ENCODE data around the gene KLRF2. TPM values are rescaled to one million over a fixed set of nuclear protein-coding genes. Genes with fewer than 3 reads are reported as not detected.

The KLRF2 gene
- total RNA-seq, 2 donors from 2014 or later: not detected

DNA sequence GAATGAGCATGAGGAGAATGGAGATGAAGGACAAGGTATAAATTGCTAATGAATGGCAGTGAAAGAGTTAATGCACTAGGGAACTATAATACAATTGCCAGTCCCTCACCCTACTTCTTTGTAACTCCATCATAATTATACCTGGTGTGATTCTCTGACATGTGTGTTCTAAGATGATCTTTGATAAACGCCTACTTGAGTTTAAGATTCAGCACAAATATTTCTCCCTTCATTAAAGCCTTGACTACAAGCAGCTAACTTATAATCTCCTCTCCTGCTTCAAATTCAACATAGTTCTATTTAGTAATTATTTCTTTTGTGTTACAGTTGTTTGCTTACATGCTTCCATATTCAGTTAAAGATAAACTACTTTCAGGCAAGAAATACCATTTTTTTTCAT lies 60.5 kb downstream of the KLRF2 start:
- Histone ChIP-seq H3K9ac (ENCODE audit: extremely low read depth, low read length, poor library complexity, severe bottlenecking) (no peak overlapping the region), H3K9me3 (ENCODE audit: control insufficient read depth, low read length) (no peaks in the 10 kb centered on the region), H3K27ac (ENCODE audit: low read depth, low read length) (no peak overlapping the region), H3K4me1 (ENCODE audit: control insufficient read depth, insufficient read depth, low read length) (no peaks in the 10 kb centered on the region), H3K36me3 (ENCODE audit: control insufficient read depth, insufficient read depth, low read length) (no peaks in the 10 kb centered on the region), H3K27me3 (ENCODE audit: control insufficient read depth, insufficient read depth, low read length, poor library complexity, severe bottlenecking) (no peaks in the 10 kb centered on the region), H3K4me3 (ENCODE audit: low read length) (no peak overlapping the region)
- Mint-ChIP-seq H3K36me3 (ENCODE audit: low read depth) (no peaks in the 10 kb centered on the region), H3K4me3 (no peak overlapping the region), H3K27me3 (ENCODE audit: insufficient read depth) (peaks cover 4% of the 10 kb centered on the region), H3K4me1 (peaks cover 2% of the 10 kb centered on the region), H3K27ac (no peak overlapping the region), H3K9me3 (peaks cover 2% of the 10 kb centered on the region)
- DNase-seq: no peak
- TF ChIP-seq, protein P1, sequence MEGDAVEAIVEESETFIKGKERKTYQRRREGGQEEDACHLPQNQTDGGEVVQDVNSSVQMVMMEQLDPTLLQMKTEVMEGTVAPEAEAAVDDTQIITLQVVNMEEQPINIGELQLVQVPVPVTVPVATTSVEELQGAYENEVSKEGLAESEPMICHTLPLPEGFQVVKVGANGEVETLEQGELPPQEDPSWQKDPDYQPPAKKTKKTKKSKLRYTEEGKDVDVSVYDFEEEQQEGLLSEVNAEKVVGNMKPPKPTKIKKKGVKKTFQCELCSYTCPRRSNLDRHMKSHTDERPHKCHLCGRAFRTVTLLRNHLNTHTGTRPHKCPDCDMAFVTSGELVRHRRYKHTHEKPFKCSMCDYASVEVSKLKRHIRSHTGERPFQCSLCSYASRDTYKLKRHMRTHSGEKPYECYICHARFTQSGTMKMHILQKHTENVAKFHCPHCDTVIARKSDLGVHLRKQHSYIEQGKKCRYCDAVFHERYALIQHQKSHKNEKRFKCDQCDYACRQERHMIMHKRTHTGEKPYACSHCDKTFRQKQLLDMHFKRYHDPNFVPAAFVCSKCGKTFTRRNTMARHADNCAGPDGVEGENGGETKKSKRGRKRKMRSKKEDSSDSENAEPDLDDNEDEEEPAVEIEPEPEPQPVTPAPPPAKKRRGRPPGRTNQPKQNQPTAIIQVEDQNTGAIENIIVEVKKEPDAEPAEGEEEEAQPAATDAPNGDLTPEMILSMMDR (conservative IDR thresholded peaks at IDR 0.05): no peak
- WGBS, 2 experiments (ENCODE audit: insufficient coverage in 1 of 2, insufficient read length in 1 of 2): 100% methylated on average over 1 of the region's 1 CpG; no CpG with 5 or more reads in 1 of the 2 experiments

DNA sequence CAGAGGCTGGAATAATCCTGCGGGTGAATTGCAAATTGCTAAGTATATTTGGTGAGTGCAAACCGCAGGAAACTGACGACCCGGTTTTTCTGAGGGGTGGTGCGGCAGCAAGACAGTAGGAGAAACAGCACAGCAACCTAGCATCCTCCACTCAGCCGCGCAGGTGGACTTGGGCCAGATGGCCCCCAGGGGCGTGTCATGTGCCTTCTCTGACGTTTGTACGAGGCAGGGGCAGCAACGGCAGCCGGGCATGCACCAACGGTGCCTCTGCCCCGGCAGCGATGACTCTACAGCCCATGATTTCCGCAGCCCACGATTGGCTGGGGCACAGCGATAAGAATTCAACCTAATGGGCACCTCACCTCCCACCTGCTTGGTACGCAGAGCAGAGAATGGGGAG lies 62.0 kb downstream of the KLRF2 start:
- no peaks in the 10 kb centered on the region for H3K36me3 ChIP-seq (ENCODE audit: control insufficient read depth, insufficient read depth, low read length)
- H3K36me3 Mint-ChIP-seq (ENCODE audit: low read depth): no peaks in the 10 kb centered on the region
- no peaks in the 10 kb centered on the region for H3K27me3 ChIP-seq (ENCODE audit: control insufficient read depth, insufficient read depth, low read length, poor library complexity, severe bottlenecking)
- TF ChIP-seq, protein P1 (conservative IDR thresholded peaks at IDR 0.05): no peak
- no peak overlapping the region for H3K27ac ChIP-seq (ENCODE audit: low read depth, low read length)
- no peaks in the 10 kb centered on the region for H3K4me1 ChIP-seq (ENCODE audit: control insufficient read depth, insufficient read depth, low read length)
- peaks cover 2% of the 10 kb centered on the region for H3K4me1 Mint-ChIP-seq
- no peak overlapping the region for H3K4me3 Mint-ChIP-seq
- 91 to 92% methylated on average over 10 to 19 of the region's 19 CpGs for WGBS, 2 experiments (ENCODE audit: insufficient coverage in 1 of 2, insufficient read length in 1 of 2)
- no peak overlapping the region for H3K4me3 ChIP-seq (ENCODE audit: low read length)
- H3K9me3 Mint-ChIP-seq: peaks cover 2% of the 10 kb centered on the region
- no peak for DNase-seq
- H3K27ac Mint-ChIP-seq: no peak overlapping the region
- no peaks in the 10 kb centered on the region for H3K9me3 ChIP-seq (ENCODE audit: control insufficient read depth, low read length)
- H3K27me3 Mint-ChIP-seq (ENCODE audit: insufficient read depth): peaks cover 4% of the 10 kb centered on the region
- no peak overlapping the region for H3K9ac ChIP-seq (ENCODE audit: extremely low read depth, low read length, poor library complexity, severe bottlenecking)

DNA sequence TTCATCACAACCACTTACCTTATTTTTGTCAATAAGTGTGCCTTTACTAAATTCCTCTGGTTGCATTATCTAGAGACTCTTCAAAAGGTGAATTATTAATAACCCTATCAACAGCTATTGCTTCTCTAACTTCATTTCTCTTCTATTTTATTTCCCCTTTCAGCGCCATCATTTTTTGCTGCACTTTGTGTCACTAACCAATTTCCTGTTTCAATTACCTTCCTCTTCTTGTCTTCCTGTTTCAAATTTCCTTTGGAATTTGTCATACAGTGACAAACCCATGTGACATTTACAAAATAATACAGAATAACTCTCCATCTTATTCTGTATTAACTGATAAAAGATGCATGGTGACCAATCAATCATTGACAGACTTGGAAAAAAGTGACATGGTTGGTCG lies 63.1 kb downstream of the KLRF2 start:
- no peaks in the 10 kb centered on the region for H3K4me1 ChIP-seq (ENCODE audit: control insufficient read depth, insufficient read depth, low read length)
- TF ChIP-seq, protein P1 (conservative IDR thresholded peaks at IDR 0.05): no peak
- H3K27ac ChIP-seq (ENCODE audit: low read depth, low read length): no peak overlapping the region
- Mint-ChIP-seq H3K36me3 (ENCODE audit: low read depth) (no peaks in the 10 kb centered on the region), H3K27me3 (ENCODE audit: insufficient read depth) (peaks cover 7% of the 10 kb centered on the region), H3K27ac (no peak overlapping the region), H3K4me3 (no peak overlapping the region), H3K4me1 (peaks cover 2% of the 10 kb centered on the region), H3K9me3 (peaks cover 2% of the 10 kb centered on the region)
- H3K9me3 ChIP-seq (ENCODE audit: control insufficient read depth, low read length): no peaks in the 10 kb centered on the region
- H3K36me3 ChIP-seq (ENCODE audit: control insufficient read depth, insufficient read depth, low read length): no peaks in the 10 kb centered on the region
- H3K4me3 ChIP-seq (ENCODE audit: low read length): no peak overlapping the region
- no peak for DNase-seq
- H3K27me3 ChIP-seq (ENCODE audit: control insufficient read depth, insufficient read depth, low read length, poor library complexity, severe bottlenecking): no peaks in the 10 kb centered on the region
- 90 to 96% methylated on average over 2 of the region's 2 CpGs for WGBS, 2 experiments (ENCODE audit: insufficient coverage in 1 of 2, insufficient read length in 1 of 2)
- H3K9ac ChIP-seq (ENCODE audit: extremely low read depth, low read length, poor library complexity, severe bottlenecking): no peak overlapping the region

Other genes with a start within 250 kb of the KLRF2 start
- 10 to 100 TPM; 19.3 to 21.5 TPM for gene CLEC2D, start 211.8 kb upstream of the KLRF2 start, total RNA-seq
- gene CLECL1, start 148.4 kb upstream of the KLRF2 start, total RNA-seq: not detected
- not detected for gene CD69, start 120.6 kb upstream of the KLRF2 start, total RNA-seq
- not detected for gene KLRF1, start 54.0 kb upstream of the KLRF2 start, total RNA-seq
- gene CLEC2B, start 12.1 kb upstream of the KLRF2 start, total RNA-seq: not detected
- 1 to 10 TPM in 1 of 2 donors, not detected in 1; 3.8 TPM for gene CLEC2A, start 50.9 kb downstream of the KLRF2 start, total RNA-seq
- not detected for gene CLEC12A, start 89.9 kb downstream of the KLRF2 start, total RNA-seq
- not detected for gene CLEC1B, start 117.6 kb downstream of the KLRF2 start, total RNA-seq
- not detected for gene CLEC12B, start 129.1 kb downstream of the KLRF2 start, total RNA-seq
- gene CLEC9A, start 149.2 kb downstream of the KLRF2 start, total RNA-seq: not detected
- gene CLEC1A, start 217.5 kb downstream of the KLRF2 start, total RNA-seq: not detected
- not detected for gene CLEC7A, start 248.7 kb downstream of the KLRF2 start, total RNA-seq